Astrocyte of the spinal cord (primary cell): Measurements from ENCODE around the gene GJB2.

ENCODE experiments used
- DNase-seq: peaks from one replicate; pipeline ENCODE4 v3.0.0; 2011; ENCODE audit warnings: low read depth, low spot score
- H3K4me3 ChIP-seq: 2 replicates; pipeline ENCODE4 v1.5.1; 2011; ENCODE audit warnings: low read depth, mild to moderate bottlenecking, low read length, moderate library complexity
- CTCF ChIP-seq: IDR thresholded peaks from 2 replicates; pipeline ENCODE4 v1.5.1; 2012; ENCODE audit warnings: low read depth, mild to moderate bottlenecking, low read length, inconsistent platforms
- in situ Hi-C: cut with HindIII; loops from 2 replicates; pipeline ENCODE4 v1.10.0; 2017; ENCODE audit warnings: low sequenced_read_pairs

The GJB2 gene

GRCh38 chr13:20190481-20191310 lies 2.0 kb downstream of the GJB2 start:
- peak; percentile 70 for DNase-seq
- H3K4me3 ChIP-seq = no peak overlapping the region
- no peak for TF ChIP-seq CTCF
- in situ Hi-C loops = loop anchor here (25.0 kb wide), 1 partner anchor 297 kb away; no protein-coding TSS in a partner anchor

GRCh38 chr13:20190076-20190475 lies 2.7 kb downstream of the GJB2 start:
- no peak for TF ChIP-seq CTCF
- in situ Hi-C loops = loop anchor here (25.0 kb wide), 1 partner anchor 297 kb away; no protein-coding TSS in a partner anchor
- no peak for DNase-seq
- no peak overlapping the region for H3K4me3 ChIP-seq

GRCh38 chr13:20188667-20189553 lies 3.8 kb downstream of the GJB2 start:
- no peak for DNase-seq
- peak; percentile 7 for TF ChIP-seq CTCF
- no peak overlapping the region for H3K4me3 ChIP-seq
- in situ Hi-C loops = loop anchor here (25.0 kb wide), 1 partner anchor 298 kb away; no protein-coding TSS in a partner anchor

GRCh38 chr13:20186771-20187170 lies 6.0 kb downstream of the GJB2 start:
- no peak for TF ChIP-seq CTCF
- H3K4me3 ChIP-seq = no peak overlapping the region
- in situ Hi-C loops = loop anchor here (25.0 kb wide), 1 partner anchor 301 kb away; no protein-coding TSS in a partner anchor
- DNase-seq = no peak

GRCh38 chr13:20185366-20186056 lies 7.2 kb downstream of the GJB2 start:
- no peak for TF ChIP-seq CTCF
- no peak overlapping the region for H3K4me3 ChIP-seq
- in situ Hi-C loops = loop anchor here (25.0 kb wide), 1 partner anchor 302 kb away; no protein-coding TSS in a partner anchor
- DNase-seq = no peak
